Globus pallidus (tissue), 1 donor: Measurements from ENCODE around the gene ATG16L1.

ENCODE experiments used
- DNase-seq: peaks from one replicate; pipeline ENCODE4 v3.0.0-alpha.2; 2015; ENCODE audit warnings: low spot score

The ATG16L1 gene

GRCh38 chr2:233290051-233290845, 38.8 kb downstream of the ATG16L1 start:
- DNase-seq, result no peak

- DNase-seq, result no peak
These were observed 44.4 kb downstream of the ATG16L1 start for GRCh38 chr2:233295891-233296290.

- DNase-seq, result no peak
These were observed 45.6 kb downstream of the ATG16L1 start for GRCh38 chr2:233297076-233297475.

- no peak for DNase-seq
These were observed 48.9 kb downstream of the ATG16L1 start for GRCh38 chr2:233300401-233300800.

GRCh38 chr2:233301248-233301647, 49.8 kb downstream of the ATG16L1 start:
- no peak for DNase-seq

- no peak for DNase-seq
These were observed 50.3 kb downstream of the ATG16L1 start for GRCh38 chr2:233301811-233302210.

GRCh38 chr2:233303252-233303651, 51.8 kb downstream of the ATG16L1 start:
- no peak for DNase-seq

- no peak for DNase-seq
These were observed 56.1 kb downstream of the ATG16L1 start, which contains the start of gene SAG for GRCh38 chr2:233307565-233307964. Gene SAG (plus strand): TSS chr2:233307816. CDS start chr2:233309190, 1,374 bp downstream.

GRCh38 chr2:233311241-233311926, 59.9 kb downstream of the ATG16L1 start:
- DNase-seq, result no peak

GRCh38 chr2:233312874-233313273, 61.4 kb downstream of the ATG16L1 start:
- DNase-seq, result no peak

GRCh38 chr2:233314180-233314925, 62.9 kb downstream of the ATG16L1 start:
- DNase-seq, result no peak

GRCh38 chr2:233317196-233317943, 65.9 kb downstream of the ATG16L1 start:
- DNase-seq, result no peak

GRCh38 chr2:233319256-233319655, 67.8 kb downstream of the ATG16L1 start:
- DNase-seq, result no peak

- DNase-seq, result no peak
These were observed 69.0 kb downstream of the ATG16L1 start for GRCh38 chr2:233320470-233320869.

GRCh38 chr2:233321166-233321565, 69.7 kb downstream of the ATG16L1 start:
- no peak for DNase-seq

- no peak for DNase-seq
These were observed 72.4 kb downstream of the ATG16L1 start for GRCh38 chr2:233323851-233324250.

GRCh38 chr2:233325256-233325655, 73.8 kb downstream of the ATG16L1 start:
- no peak for DNase-seq

- DNase-seq, result no peak
These were observed 74.3 kb downstream of the ATG16L1 start for GRCh38 chr2:233325814-233326213.

- no peak for DNase-seq
These were observed 75.0 kb downstream of the ATG16L1 start for GRCh38 chr2:233326500-233326899.

GRCh38 chr2:233328922-233329321, 77.4 kb downstream of the ATG16L1 start:
- no peak for DNase-seq

- DNase-seq, result no peak
These were observed 78.1 kb downstream of the ATG16L1 start for GRCh38 chr2:233329489-233330135.
